HG03064 (cell line): Measurements from ENCODE around the gene HACD3.
"Not testable (repeated sequence)": the region's sequence is repeated elsewhere in the genome, so short reads cannot be mapped to it uniquely, and the experiment has no call there.

Source experiments
- ATAC-seq: cut with Tn5 transposase; IDR thresholded peaks from one replicate; pipeline ENCODE4 v1.9.1; 2021; ENCODE audit warnings: low read depth; ENCODE audit not compliant: unreplicated experiment

HACD3 gene

DNA sequence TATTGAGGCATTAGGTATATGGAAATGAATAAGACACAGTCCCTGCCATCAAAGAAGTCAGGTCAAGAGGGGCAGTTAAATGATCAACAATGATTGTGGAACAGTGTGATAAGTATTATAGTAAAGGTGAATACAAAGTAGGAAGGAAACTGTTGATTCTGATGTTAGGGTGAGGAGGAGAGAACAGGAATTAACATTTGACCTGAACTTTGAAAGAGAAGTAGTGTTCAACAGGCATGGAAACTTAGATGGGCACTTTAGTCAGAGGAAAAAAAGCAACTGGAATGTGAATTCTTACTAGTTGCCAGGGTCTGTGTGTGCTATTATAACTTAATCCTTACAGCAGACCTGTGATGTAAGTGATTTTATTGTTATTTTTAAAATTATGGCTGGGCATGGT lies 17.6 kb downstream of the HACD3 start:
- no peak for ATAC-seq

DNA sequence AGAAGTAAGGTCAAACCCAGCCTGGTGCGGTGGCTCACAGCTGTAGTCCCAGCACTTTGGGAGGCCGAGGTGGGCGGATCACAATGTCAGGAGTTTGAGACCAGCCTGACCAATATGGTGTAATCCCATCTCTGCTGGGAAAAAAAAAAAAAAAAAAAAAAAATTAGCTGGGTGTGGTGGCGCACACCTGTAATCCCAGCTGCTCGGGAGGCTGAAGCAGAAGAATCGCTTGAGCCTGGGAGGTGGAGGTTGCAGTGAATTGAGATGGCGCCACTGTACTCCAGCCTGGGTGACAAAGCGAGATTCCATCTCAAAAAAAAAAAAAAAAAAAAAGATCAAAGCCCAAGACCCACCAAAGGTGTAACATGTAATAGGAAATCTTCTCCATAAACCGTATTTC lies 19.0 kb downstream of the HACD3 start:
- not testable (repeated sequence) for ATAC-seq

DNA sequence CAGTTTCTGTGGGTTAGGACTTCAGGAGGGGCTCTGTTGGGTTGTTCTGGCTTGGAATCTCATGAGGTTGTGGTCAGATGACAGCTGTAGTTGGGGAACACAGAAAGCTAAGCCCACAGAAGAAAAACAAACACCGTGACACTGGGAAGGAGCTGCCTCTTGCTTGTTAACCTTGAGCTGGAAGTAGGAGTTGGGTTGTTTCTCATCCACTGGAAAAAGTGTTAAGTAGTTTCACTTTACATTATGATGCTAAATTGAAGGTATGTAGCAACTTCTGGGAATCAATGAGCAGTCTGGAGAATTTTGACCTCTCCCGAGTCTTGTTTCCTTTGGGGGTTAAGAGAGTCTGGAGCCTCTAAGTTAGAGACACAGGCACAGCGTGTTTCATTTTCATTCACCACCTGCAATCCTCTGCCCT lies 20.4 kb downstream of the HACD3 start:
- ATAC-seq = no peak

DNA sequence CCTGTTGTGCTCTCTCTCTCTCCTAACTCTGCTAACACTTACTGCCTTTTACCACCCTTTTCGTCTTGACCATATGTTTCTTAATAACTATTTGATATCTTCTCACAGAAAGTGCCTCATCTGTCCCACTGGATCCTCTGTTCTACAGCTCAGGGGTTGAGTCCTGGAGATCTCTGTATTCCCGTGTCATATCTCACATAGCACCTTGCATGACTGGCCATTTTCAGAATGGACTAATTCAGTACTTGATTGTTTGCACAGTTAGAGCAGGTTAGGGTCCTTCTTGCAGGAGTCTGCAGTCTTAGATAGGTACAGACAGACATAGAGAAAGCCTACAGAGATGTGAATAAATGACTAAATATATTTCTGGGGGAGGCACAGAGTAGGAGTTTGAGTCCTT lies 20.9 kb downstream of the HACD3 start:
- no peak for ATAC-seq

DNA sequence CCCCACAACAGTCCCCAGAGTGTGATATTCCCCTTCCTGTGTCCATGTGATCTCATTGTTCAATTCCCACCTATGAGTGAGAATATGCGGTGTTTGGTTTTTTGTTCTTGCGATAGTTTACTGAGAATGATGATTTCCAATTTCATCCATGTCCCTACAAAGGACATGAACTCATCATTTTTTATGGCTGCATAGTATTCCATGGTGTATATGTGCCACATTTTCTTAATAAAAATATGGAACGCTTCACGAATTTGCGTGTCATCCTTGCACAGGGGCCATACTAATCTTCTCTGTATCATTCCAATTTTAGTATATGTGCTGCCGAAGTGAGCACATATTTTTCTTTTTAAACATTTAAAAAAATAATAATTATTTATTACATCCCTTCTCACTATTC lies 22.6 kb downstream of the HACD3 start:
- not testable (repeated sequence) for ATAC-seq

DNA sequence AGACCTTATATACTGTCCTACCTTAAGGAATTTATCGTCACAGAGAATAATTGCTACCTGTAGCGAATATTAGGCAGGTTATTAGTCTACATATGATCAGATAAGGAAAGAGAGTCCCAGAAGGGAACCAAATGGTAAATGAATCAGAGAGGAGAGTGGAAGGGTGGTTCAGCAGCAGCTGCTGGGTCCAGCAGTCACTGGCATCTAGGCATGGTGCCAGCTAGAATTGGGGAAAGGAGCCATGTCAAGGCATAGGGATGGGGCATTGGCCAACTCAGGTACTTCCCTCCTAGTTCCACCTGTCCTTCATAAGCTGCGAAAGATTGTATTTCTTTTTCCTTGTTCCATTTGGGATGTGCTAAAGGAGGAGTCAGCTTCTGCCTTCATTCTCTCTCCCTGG lies 23.4 kb downstream of the HACD3 start:
- no peak for ATAC-seq

DNA sequence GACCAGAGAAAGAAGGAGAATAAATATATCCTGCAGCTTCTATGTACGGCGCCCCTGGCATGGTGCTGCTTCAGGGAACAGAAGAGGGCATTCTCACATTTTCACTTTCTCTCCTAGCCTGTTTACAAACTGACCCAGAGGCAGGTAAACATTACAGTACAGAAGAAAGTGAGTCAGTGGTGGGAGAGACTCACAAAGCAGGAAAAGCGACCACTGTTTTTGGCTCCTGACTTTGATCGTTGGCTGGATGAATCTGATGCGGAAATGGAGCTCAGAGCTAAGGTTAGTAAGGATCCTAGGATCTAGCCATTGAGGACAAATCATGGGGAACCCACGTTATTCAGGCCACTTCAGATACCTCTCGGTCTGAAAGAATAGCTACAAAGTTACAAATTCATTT lies 26.4 kb downstream of the HACD3 start:
- no peak for ATAC-seq

DNA sequence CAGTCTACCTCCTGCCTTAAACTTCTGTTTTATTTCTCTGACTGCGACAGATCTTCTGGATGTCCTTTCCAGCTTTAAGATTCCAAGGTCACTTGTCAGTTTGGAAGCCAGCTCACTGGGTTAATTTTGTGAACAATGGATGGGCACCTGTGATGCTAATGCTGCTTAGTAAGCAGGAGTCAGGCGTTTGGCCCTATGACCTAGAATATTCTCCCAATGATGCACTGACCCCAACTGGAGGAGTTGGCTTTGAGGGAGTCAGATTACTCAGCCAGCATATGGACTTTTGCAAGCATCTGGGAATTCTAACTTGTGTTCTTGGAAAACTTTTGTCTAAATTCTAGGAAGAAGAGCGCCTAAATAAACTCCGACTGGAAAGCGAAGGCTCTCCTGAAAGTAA lies 28.1 kb downstream of the HACD3 start:
- no peak for ATAC-seq

DNA sequence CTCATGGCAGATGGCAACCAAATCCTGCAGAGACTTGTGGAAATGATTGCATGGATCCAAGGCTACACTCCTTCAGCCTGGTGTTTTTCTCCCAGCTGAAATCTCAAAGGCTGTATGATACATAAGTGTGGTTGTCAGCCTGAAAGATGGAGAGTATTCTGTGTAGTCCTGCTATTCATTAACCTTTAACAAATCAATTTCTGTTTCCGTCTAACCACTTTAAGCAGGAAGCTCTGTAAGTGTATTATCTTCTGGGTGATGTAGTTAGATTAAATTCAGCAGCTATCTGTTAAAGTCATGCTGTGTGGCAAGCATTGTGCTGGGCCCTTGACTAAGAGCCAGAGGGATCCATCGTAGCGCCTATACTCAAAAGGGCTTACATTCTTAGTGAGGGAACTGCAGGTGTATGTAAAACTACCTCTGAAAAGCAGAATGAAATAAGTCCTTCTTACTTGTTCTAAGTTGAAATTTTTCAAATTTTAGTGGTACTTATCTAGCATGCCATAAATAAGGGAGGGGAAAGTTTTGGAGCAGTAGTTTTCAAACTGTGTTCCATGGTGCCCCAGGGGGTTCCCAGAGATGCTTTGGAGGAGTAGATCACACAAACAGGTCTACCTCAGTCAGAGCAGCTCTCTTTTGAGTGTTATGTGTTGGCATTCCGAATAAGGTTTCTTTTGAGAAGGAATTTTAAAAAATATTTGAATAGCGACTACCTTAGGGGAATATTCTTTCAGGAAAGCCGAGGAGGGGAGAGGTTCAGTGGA lies 28.9 kb downstream of the HACD3 start:
- no peak for ATAC-seq

DNA sequence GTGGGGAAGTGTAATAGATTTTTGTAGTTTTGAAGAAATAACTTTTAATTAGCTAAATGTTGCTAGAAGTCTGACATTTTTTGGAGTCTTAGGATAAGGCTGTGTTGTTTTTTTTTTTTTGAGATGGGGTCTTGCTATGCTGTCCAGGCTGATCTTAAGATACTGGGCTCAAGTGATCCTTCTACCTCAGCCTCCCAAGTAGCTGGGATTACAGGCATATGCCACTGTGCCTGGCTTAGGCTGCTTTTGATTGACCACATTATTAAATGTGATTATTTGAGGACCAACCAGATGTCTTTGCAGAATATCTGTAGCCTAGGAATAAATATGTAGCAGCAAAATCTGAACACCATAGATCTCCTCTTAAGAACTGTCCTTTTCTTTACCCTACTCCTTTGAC lies 29.7 kb downstream of the HACD3 start:
- ATAC-seq = no peak

DNA sequence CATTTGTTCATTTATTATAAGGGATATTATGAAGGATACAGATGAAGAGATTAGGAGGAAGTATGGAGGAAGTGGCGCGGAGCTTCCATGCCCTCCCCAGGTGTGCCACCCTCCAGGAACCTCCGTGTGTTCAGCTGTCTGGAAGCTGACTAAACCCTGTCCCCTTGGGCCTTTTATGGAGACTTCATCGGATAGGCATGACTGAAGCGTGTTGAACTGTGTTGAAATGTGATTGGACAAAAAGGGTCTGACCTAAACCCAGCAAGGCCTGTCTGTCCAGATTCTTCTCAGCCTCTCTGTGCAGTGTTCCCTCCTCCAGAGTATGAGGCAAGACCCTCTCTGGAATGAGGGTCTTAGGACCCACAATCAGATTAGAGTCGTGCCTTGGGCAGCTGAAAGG lies 31.7 kb downstream of the HACD3 start:
- no peak for ATAC-seq

DNA sequence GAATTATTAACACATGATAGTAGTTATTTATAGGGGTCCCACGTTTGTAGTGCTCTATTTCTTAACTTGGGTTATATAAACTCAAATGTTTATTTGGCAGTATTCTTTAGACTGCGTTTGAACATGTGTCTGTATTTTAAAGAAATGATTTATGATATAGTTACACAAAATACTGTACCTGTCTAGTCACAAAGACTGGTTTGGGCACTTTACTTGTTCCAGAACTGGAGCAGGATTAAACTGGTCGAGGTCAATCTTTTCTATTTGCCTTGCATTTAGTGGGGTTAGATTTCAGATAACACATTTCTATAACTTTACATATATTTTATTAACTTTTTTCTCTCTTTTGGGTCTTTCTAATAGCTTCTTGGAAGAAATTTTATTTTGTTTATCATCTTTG lies 39.5 kb downstream of the HACD3 start:
- ATAC-seq = no peak

DNA sequence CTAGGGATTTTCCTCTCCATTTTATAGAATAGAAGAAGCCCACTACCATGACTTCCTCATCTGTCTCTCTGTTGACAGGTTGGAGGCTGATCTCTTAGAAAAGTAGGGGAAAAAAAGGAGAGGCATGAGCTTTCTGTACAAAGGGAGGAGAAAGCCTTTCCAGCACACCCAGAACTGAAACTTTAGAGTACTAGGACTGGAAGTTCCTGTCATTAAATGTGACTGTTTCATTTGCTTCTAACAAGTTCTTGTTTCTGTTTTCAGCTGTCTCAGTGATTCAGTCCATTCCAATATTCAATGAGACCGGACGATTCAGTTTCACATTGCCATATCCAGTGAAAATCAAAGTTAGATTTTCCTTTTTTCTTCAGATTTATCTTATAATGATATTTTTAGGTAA lies 41.7 kb downstream of the HACD3 start:
- no peak for ATAC-seq

DNA sequence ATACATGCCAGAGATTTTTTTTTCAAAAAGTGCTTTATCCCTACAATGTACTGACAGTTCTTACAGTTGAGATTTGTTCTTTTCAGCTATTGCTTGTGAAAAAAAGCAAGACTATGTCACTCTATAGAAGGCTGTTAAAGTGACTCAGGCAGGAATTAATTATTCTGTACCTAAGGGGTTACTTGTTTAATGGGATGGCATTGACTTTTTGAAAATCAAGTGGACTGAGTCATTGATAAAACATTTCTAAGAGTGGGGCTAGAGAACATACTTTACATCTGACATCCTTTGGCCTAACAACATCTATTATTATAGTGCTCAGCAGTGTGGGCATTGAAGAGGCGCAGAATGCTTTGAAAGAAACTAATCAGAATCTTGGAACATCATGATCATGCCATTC lies 46.4 kb downstream of the HACD3 start:
- no peak for ATAC-seq

DNA sequence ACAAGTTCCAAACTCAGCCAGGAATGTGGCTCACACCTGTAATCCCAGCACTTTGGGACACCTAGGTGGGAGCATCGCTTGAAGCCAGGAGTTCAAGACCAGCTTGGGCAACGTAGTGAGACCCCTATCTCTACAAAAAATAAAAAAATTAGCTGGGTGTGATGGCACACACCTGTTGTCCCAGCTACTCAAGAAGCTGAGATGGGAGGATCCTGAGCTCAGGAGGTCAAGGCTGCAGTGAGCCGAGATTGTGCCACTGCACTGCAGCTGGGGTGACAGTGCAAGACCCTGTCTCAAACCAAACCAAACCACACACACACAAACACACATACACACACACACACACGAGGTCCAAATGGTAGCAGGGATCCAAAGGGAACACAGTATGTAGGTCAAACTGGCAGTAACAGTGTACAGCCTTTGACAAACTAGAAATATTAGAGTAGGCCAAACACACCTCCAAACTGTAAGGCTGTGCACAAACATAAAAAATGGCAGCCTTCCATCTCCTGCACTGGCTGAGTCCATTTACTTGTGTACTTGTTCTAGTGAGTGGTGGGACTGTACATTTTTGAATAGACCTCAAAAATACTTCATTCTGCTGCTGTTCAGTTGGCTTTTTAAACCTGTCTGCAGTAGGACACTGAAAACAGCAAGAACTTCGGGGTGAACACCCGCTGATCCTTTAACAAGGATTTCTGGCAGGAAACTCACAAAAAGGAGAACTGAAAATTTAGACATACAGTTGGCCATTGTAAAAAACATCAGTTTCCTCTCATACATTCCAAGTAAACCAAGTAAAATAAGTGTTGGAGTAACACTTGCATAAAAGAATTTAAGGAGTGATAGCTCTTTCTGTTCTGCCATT lies 47.1 kb downstream of the HACD3 start:
- no peak for ATAC-seq

DNA sequence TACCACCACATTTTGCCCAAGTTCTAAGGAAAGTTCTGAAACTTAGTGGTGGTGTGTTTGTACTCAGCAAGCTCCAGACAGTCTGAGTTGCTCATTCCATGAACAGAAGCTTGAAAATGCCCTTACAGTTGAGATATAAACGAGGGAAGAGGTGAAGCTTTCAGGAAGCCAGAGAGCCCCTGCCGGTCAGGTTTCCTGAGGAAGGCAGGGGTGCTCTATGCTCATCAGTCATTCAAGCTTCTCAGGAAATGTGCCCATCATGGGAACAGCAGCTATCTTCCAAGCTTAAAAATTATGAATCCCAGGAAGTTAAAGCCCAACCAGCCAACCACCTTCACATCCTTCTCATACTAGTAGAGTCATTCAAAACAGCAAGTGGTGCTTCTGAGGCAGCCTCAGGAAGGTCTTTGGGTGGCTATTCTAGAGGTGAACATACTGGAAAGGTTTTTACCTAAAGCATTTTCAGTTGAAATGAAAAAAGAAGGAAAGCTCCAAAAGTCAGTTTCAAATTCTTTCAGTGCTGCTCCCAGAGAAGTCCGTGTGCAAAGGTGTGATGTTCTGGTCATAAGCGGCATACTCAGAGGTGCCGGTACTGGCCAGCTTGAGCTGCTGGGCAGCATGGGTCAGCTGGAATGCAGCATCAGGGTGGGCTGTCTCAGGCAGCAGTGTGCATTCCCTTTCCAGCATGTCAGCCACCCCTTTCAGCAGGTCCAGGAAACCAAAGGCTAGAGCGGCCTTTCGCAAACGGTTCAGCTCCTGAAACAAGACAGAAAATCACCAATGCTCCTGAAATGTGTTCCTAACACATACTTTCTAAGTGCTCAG lies 48.9 kb downstream of the HACD3 start:
- ATAC-seq = no peak

DNA sequence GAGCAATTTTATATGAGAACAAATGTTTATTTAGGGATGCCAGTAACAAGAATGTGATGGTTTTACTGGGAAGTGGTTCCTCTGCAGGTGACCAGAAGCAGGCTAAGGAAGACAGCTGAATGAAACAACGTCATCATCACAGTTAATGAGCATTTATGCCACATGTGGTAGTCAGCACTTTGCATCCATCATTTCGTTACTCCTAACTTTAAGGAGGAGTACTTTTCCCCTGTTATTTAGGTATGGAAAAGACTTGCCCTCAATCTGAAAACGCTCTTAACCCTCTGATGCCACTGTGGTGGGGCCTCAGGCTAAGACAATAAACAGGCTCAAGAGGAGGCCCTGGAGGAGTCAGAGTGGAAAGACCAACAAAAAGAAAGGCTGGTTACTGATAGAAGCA lies 49.5 kb downstream of the HACD3 start:
- no peak for ATAC-seq

DNA sequence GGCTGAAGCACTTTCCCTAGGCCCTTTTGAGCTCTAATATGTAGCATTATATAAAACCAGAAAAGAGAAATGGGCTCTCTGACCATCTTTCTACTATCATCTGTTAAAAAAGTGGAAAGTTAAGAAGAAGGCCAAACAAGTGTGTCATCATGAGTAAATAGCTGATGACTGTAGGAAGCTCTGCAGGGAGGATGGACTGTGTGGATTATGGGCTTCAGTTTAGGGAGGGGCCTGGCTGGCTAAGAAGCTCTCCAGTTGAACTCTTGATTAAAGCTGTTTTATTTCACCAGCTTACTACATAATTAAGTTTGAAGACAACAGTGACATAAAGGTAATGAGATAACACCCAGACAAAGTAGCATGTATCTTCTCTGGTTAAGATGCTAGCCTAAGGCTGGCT lies 50.0 kb downstream of the HACD3 start:
- ATAC-seq = no peak

DNA sequence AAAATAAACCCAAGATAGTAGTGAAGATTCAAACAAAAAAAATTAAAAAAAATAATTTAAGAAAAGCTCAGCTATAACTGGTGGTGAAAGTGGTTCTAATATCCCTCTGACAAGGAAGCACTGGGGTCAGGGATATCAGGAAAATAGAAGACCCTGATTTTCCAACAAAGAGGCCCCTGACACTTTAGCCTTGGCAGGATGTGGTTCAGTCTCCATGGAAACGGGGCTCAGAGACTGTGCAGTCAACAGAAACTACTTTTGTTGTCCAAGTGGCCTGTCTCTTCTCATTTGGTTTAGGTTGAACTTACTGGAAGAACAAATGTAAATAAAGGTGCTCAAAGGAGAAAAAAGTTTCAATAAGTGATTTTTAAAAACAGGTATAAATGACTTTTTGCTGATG lies 53.4 kb downstream of the HACD3 start:
- ATAC-seq = no peak

DNA sequence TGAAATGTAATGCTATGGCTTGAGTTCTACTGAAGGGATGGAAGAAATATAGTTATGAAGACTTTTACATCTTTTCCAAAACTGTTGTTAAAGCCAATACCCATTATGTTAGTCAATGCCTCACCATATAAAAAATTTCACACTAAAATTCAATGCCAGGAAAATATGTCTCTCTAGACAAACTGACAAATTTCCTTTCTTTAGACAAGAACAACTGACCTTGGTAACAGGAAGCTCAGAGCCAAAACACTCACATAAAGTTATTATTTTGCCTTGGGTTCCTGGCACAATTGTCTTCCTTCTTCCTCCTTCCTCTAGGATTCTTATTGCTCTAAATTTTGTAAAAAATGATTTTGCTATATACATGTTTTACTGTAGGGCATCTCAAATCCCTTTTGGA lies 54.0 kb downstream of the HACD3 start:
- ATAC-seq = no peak

DNA sequence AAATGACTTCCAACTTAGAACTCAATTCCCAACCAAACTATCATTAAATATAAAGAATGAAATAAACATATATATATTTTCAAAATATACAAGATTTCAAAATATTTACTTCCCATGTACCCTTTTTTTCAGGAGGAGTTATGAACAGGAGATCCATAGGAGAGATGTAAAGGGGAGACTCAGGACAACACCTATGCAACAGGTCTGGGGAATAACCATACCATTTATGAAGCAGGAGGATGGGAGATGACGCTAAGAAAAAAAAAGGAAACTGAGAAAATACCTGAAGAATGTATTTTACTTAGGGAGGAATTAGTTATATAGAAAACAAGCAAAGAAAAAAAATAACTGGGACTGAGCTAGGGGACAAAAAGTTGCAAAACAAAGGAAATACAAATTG lies 56.8 kb downstream of the HACD3 start:
- ATAC-seq = no peak
